NB4 (cell line): ENCODE data around the gene FGF12.

Source experiments
- DNase-seq: peaks from one replicate; pipeline ENCODE4 v3.0.0; 2010; ENCODE audit warnings: low read depth
- H3K4me3 ChIP-seq: one replicate; pipeline ENCODE4 v1.5.1; 2011; ENCODE audit warnings: mild to moderate bottlenecking, low read depth, low read length, moderate library complexity
- CTCF ChIP-seq: IDR thresholded peaks from one replicate; pipeline ENCODE4 v1.5.1; 2012; ENCODE audit warnings: low read depth, low read length
- MYC ChIP-seq: IDR thresholded peaks from 2 replicates; pipeline ENCODE4 v1.6.1; 2011; ENCODE audit warnings: low read depth, low read length
- POLR2A ChIP-seq: IDR thresholded peaks from 2 replicates; pipeline ENCODE4 v1.6.1; 2011; ENCODE audit warnings: mild to moderate bottlenecking; ENCODE audit not compliant: insufficient read length; ENCODE audit errors: extremely low read depth
- TF ChIP-seq, protein P1 (sequence below): IDR thresholded peaks from 2 replicates; pipeline ENCODE4 v1.6.1; 2011; ENCODE audit warnings: low read depth, low read length

FGF12 gene

GRCh38 chr3:192161661-192162060 lies 565.7 kb downstream of the FGF12 start:
- no peak for DNase-seq
- H3K4me3 ChIP-seq: no peak overlapping the region
- TF ChIP-seq POLR2A: no peak
- TF ChIP-seq MYC: no peak

DNA sequence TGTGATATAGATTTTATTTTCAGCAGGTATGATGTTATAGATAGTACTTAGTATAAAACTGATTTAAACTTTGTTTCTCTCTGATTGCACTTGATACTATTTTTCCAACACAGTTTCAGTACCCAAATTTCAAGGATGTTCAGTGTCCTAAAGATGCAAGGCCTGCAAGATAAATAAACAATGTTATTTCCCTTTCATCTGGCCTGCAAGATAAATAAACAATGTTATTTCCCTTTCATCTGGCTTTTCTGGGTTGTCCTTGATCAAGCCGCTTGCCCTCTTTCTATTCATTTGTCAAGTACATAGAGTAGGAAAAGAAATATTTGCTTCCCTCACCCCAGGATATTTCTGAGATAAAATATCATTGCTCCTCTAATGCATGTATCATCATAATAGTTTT lies 571.0 kb downstream of the FGF12 start:
- DNase-seq: no peak
- TF ChIP-seq MYC: no peak
- TF ChIP-seq, protein P1, sequence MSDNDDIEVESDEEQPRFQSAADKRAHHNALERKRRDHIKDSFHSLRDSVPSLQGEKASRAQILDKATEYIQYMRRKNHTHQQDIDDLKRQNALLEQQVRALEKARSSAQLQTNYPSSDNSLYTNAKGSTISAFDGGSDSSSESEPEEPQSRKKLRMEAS: no peak
- TF ChIP-seq CTCF: no peak
- no peak for TF ChIP-seq POLR2A
- no peak overlapping the region for H3K4me3 ChIP-seq

DNA sequence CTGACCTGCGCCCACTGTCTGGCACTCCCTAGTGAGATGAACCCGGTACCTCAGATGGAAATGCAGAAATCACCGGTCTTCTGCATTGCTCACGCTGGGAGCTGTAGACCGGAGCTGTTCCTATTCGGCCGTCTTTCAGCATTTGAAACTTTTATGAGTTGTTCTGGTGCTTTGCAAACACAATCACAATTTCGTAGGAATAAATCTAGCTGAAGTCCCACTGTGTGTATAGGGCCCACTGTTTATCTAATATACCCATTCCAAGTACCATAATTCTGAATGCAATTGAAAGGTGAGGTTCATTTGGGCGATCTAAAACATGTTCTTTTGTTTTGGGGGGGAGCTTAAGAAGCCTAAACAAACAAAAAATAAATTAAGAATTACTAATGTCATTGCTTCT lies 572.1 kb downstream of the FGF12 start:
- DNase-seq: no peak
- no peak overlapping the region for H3K4me3 ChIP-seq
- TF ChIP-seq MYC (no peak), POLR2A (no peak), CTCF (no peak)
- TF ChIP-seq, protein P1: no peak

- no peak for DNase-seq
- H3K4me3 ChIP-seq: no peak overlapping the region
- no peak for TF ChIP-seq MYC
Observed at GRCh38 chr3:192133271-192133670, 594.1 kb downstream of the FGF12 start.

DNA sequence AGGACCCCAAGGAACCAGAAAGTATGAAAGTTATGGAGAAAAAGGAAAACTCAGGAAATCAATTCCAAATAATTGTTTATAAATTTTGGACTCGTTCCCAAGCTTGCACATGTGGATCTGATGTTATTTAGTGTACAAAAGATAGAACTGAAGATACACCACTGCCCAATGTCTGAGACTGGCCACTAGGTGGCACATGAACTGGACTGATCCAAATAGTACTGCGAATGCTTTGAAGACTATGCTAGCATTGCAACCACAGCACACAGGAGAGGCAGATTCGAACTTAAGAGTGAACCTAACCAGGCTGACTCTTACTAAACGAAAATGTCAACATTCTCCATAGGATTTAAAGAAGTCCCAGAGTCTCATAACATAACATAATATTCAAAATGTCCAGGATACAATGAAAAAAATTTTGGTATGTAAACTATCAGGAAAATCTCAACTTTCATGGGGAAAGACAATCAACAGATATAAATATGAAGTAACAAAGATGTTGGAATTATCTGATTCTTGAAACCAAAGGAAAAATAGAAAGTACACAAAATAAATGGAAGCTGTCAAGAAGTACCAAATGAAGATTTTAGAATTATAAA lies 596.7 kb downstream of the FGF12 start:
- H3K4me3 ChIP-seq: no peak overlapping the region
- TF ChIP-seq CTCF (peak; percentile 65), MYC (no peak)
- DNase-seq: peak; percentile 46

DNA sequence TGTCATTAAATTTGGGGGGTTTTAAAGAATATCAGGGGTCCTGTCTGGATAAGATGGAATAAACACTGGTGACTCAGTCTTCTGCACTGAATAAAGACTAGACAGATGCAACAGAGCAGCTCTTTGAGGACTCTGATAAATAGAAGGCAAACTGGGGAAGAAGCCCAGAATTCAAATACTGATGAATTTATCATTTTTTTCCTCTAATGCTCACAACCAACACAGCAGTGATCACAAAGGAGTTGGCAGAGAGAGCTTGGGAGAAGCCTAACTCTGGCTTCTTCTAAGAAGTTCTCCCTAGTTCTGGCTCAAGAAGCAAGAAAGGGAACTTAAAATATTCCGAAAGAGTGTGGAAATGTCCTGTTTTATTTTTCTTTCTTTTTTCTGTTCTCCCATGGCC lies 597.8 kb downstream of the FGF12 start:
- TF ChIP-seq, protein P1: no peak
- TF ChIP-seq POLR2A: no peak
- TF ChIP-seq MYC: no peak
- TF ChIP-seq CTCF: no peak
- no peak for DNase-seq
- no peak overlapping the region for H3K4me3 ChIP-seq

GRCh38 chr3:192128922-192129321 lies 598.4 kb downstream of the FGF12 start:
- H3K4me3 ChIP-seq: no peak overlapping the region
- TF ChIP-seq, protein P1: no peak
- no peak for TF ChIP-seq POLR2A
- no peak for DNase-seq
